ENCODE measurements around the gene OR10A4. TPM values are rescaled to one million over a fixed set of nuclear protein-coding genes. Genes with fewer than 3 reads are reported as not detected.

OR10A4 gene
- total and polyA plus RNA-seq, 2 donors (not counting 1 experiment from before 2014, with no cell fraction given) = not detected

DNA sequence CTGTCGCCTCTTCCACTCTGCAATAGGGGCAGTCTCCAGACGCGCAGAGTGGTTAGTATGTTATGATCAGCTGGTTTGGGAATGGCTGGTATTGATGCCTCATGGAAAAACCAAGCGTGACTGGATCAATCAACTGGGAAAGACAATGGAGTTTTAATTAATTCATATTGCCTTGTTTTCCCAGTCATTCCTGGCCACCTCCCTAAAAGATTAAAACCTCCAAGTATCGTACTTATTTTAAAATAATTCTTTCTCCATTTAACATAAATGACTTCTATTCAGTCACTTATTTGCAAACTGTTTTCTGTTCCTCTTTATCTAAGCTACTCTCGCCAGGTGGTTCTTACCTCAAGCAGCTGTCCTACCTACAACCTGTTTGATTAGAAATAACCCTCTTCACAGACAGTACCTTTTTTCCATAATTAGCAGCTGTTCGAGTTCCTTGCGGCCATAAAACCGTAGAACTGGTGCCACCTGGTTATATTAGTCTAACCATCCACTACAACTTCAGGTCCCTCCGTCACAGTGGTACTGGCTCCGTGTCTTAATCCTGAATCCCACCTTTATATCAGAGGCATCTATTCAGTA is 50.7 kb downstream of the OR10A4 start:
- Histone ChIP-seq H3K4me2 (replicated peaks; ENCODE audit: low read depth, low read length, poor library complexity, severe bottlenecking) (peak overlapping the region; percentile 76), H3K4me1 (ENCODE audit: control insufficient read depth in 2 of 2, insufficient read depth in 2 of 2, low read length in 2 of 2) (peaks cover 11 to 19% of the 10 kb centered on the region in 2 donors), H3K9me3 (ENCODE audit: control extremely low read depth in 1 of 3, control insufficient read depth in 2 of 3, insufficient read depth in 1 of 3, low read length in 2 of 3) (peaks cover 0 to 6% (median 0%) of the 10 kb centered on the region in 3 donors), H3K27ac (ENCODE audit: low read length in 2 of 2) (no peak overlapping the region), H3K36me3 (replicated peaks in 1 of 2; ENCODE audit: control extremely low read depth in 1 of 2, control insufficient read depth in 1 of 2, extremely low read depth in 1 of 2, insufficient read depth in 2 of 2, low read length in 1 of 2) (no peaks in the 10 kb centered on the region), H3K4me3 (ENCODE audit: control extremely low read depth in 1 of 5, extremely low read depth in 1 of 5, insufficient read depth in 1 of 5, low read depth in 2 of 5, low read length in 4 of 5) (peak overlapping the region; percentile 50 to 77 (median 67)), H3K79me2 (ENCODE audit: control insufficient read depth, insufficient read depth, low read length) (no peaks in the 10 kb centered on the region), H4K20me1 (ENCODE audit: control insufficient read depth, insufficient read depth, low read length, poor library complexity, severe bottlenecking) (no peaks in the 10 kb centered on the region), H3K27me3 (replicated peaks in 1 of 4; ENCODE audit: control extremely low read depth in 1 of 4, control insufficient read depth in 3 of 4, insufficient read depth in 4 of 4, low read length in 3 of 4) (peaks cover 0 to 22% (median 0%) of the 10 kb centered on the region in 4 experiments), H2AFZ (ENCODE audit: insufficient read depth, low read depth, low read length, poor library complexity, severe bottlenecking) (peak overlapping the region; percentile 67), H3K9ac (ENCODE audit: low read length) (peak overlapping the region; percentile 67)
- TF ChIP-seq, protein P1, sequence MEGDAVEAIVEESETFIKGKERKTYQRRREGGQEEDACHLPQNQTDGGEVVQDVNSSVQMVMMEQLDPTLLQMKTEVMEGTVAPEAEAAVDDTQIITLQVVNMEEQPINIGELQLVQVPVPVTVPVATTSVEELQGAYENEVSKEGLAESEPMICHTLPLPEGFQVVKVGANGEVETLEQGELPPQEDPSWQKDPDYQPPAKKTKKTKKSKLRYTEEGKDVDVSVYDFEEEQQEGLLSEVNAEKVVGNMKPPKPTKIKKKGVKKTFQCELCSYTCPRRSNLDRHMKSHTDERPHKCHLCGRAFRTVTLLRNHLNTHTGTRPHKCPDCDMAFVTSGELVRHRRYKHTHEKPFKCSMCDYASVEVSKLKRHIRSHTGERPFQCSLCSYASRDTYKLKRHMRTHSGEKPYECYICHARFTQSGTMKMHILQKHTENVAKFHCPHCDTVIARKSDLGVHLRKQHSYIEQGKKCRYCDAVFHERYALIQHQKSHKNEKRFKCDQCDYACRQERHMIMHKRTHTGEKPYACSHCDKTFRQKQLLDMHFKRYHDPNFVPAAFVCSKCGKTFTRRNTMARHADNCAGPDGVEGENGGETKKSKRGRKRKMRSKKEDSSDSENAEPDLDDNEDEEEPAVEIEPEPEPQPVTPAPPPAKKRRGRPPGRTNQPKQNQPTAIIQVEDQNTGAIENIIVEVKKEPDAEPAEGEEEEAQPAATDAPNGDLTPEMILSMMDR (IDR thresholded peaks at IDR 0.05) = no peak
- TF ChIP-seq EZH2 (IDR thresholded peaks at IDR 0.05; ENCODE audit: borderline replicate concordance, insufficient read depth, low read depth, low read length, poor library complexity, severe bottlenecking) = no peak
- Mint-ChIP-seq H3K9me3 (ENCODE audit: insufficient read depth) (no peaks in the 10 kb centered on the region), H3K27ac (peak overlapping the region; percentile 59), H3K27me3 (no peaks in the 10 kb centered on the region), H3K4me1 (peaks cover 19% of the 10 kb centered on the region), H3K4me3 (peak overlapping the region; percentile 96)
- peak; percentile 50 for DNase-seq
- WGBS (ENCODE audit: insufficient coverage) = 2% methylated on average over 6 of the region's 11 CpGs
- intact Hi-C loops (cut with micrococcal nuclease) = loop anchor here (10.0 kb wide), 1 partner anchor 172 kb away; no protein-coding TSS in a partner anchor
- ChIA-PET CTCF (interaction anchor here (0.6 to 1.8 kb wide), 4 partner anchors 18 to 515 kb away, joined by 3 to 5 read pairs (median 4); no protein-coding TSS in a partner anchor), POLR2A (no interaction called here)
- peak; percentile 58 for ATAC-seq (ENCODE audit: low read depth)

Other genes with a start within 250 kb of the OR10A4 start
- 0.78 and 0.84 TPM in 2 replicates for gene DCHS1, start 220.8 kb upstream of the OR10A4 start, total RNA-seq
- 0.31 and 0.79 TPM in 2 replicates for gene DCHS1, start 220.8 kb upstream of the OR10A4 start, polyA plus RNA-seq
- 18.2 and 23.1 TPM in 2 replicates for gene MRPL17, start 193.3 kb upstream of the OR10A4 start, total RNA-seq
- 4.8 and 9.9 TPM in 2 replicates for gene MRPL17, start 193.3 kb upstream of the OR10A4 start, polyA plus RNA-seq
- gene OR2AG2, start 104.6 kb upstream of the OR10A4 start, total RNA-seq = 0.27 TPM in 1 of 2 replicates, not detected in the other
- gene OR2AG2, start 104.6 kb upstream of the OR10A4 start, polyA plus RNA-seq = not detected in 2 replicates
- gene OR2AG1, start 93.6 kb upstream of the OR10A4 start, total RNA-seq = not detected in 2 replicates
- gene OR2AG1, start 93.6 kb upstream of the OR10A4 start, polyA plus RNA-seq = not detected in 2 replicates
- gene OR6A2, start 76.9 kb upstream of the OR10A4 start, total RNA-seq = 0.10 and 0.12 TPM in 2 replicates
- not detected in 2 replicates for gene OR6A2, start 76.9 kb upstream of the OR10A4 start, polyA plus RNA-seq
- gene OR10A5, start 30.9 kb upstream of the OR10A4 start, total RNA-seq = not detected in 2 replicates
- gene OR10A5, start 30.9 kb upstream of the OR10A4 start, polyA plus RNA-seq = not detected in 2 replicates
- not detected in 2 replicates for gene OR10A2, start 13.6 kb upstream of the OR10A4 start, total RNA-seq
- gene OR10A2, start 13.6 kb upstream of the OR10A4 start, polyA plus RNA-seq = not detected in 2 replicates
- gene OR2D2, start 15.9 kb downstream of the OR10A4 start, total RNA-seq = not detected in 2 replicates
- gene OR2D2, start 15.9 kb downstream of the OR10A4 start, polyA plus RNA-seq = not detected in 2 replicates
- gene OR2D3, start 44.4 kb downstream of the OR10A4 start, total RNA-seq = not detected in 2 replicates
- gene OR2D3, start 44.4 kb downstream of the OR10A4 start, polyA plus RNA-seq = not detected in 2 replicates
- 2.0 and 2.8 TPM in 2 replicates for gene ZNF215, start 49.8 kb downstream of the OR10A4 start, total RNA-seq
- gene ZNF215, start 49.8 kb downstream of the OR10A4 start, polyA plus RNA-seq = 0.48 and 0.85 TPM in 2 replicates
- not detected in 2 replicates for gene ZNF214, start 143.7 kb downstream of the OR10A4 start, total RNA-seq
- not detected in 2 replicates for gene ZNF214, start 143.7 kb downstream of the OR10A4 start, polyA plus RNA-seq
- 0.07 TPM in 1 of 2 replicates, not detected in the other for gene NLRP14, start 143.9 kb downstream of the OR10A4 start, total RNA-seq
- 0.04 TPM in 1 of 2 replicates, not detected in the other for gene NLRP14, start 143.9 kb downstream of the OR10A4 start, polyA plus RNA-seq
- gene RBMXL2, start 212.4 kb downstream of the OR10A4 start, total RNA-seq = not detected in 2 replicates
- not detected in 2 replicates for gene RBMXL2, start 212.4 kb downstream of the OR10A4 start, polyA plus RNA-seq